HG02678 (cell line): ENCODE data around the gene SERPINA12.

Source experiments
- ATAC-seq: cut with Tn5 transposase; IDR thresholded peaks from one replicate; pipeline ENCODE4 v1.9.1; 2021; ENCODE audit warnings: mild to moderate bottlenecking, moderate library complexity; ENCODE audit not compliant: unreplicated experiment

Gene SERPINA12

DNA sequence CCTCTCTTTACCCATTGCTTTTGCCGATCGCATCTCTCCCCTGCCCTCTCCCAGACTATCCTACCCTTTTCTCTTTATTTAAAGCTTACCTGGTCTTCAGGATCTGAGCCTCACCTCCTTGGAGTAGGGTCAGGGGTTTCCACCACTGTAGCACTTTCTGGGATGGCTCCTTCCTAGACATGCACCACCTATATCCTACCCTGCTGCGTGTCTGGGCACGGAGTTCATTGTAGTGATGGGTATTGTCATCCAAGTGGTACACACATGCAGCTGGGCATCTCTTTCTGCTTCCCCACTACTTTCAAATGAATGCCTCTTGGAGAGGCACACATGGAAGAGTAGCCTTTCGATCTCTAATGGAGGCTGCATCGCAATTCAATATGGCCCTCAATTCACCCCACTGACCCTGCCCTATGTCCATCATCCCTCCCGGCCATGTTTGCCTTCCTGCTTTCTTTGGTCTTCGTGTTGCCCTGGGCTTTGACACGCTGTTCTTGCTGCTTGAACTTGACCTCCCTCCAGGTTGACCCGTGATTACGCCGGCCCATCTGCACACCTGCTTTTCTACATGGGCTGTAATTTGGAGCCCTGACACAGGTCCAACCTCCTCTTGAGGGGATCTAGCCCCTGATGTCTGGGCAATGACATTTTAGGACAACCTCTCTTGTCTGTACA, 67.6 kb downstream of the SERPINA12 start:
- no peak for ATAC-seq

DNA sequence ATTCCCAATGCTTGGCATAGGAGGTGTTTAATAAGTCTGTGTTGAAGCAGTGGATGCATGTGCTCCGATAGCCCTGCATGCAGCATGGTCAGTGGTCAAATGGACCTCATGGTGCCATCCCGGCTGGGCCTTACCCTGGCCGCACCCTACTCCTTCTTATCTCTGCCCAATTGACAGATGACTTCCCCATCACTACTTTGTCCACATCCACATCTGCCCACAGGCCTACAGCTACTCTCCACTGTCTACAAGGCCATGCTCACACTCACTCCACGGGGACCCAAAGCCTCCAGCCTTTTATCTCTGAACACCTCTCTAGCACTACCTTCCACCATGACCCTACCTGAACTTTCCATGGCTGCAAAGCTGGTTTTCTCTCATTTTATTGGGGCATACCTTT, 68.1 kb downstream of the SERPINA12 start:
- ATAC-seq, result no peak

DNA sequence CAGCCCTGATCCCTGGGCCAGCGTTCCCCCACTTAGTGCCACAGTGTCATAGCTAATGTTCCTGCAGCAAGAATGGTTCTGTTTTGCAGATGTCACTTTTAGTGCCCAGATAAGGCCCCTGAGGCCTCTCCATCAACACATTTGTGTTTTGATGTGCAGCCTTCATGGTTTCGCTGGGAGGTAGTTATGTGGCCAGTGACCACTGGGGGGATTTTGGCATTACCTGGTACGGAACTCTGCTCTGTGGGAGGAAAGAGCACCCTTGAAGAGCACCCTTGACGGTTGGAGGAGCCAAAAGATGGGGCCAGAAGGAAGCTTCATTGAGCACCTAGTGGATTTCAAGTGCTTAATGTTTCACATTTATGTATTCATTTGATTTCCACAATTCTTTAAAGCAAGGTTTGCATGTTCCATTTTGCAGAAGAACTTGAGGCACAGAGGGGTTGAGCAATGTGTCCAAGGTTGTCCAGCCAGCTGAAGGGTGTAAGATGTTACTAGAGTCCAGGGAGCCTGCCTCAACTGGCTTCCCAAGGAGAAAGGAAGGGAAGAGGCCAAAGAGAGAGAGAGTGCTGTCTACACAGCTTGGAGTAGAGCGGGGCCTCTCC, 69.7 kb downstream of the SERPINA12 start:
- no peak for ATAC-seq
